Subcutaneous adipose tissue (tissue), 4 donors: ENCODE data around the gene KCNA10. TPM values are rescaled to one million over a fixed set of nuclear protein-coding genes. Genes with fewer than 3 reads are reported as not detected.

Source experiments
- total RNA-seq, 4 donors: library from RNA; depleted of rRNA; stranded (reverse); fragments of >200 nt; gene quantifications; one replicate each; pipeline ENCODE4 v1.1.0, GENCODE V29; 2016
- TF ChIP-seq, protein P1 (sequence below): fragments of 450-650 bp; IDR thresholded peaks from one replicate; pipeline ENCODE4 v1.5.1; 2016; ENCODE audit warnings: low read depth, mild to moderate bottlenecking, control low read depth, antibody characterized with exemption, moderate library complexity

KCNA10 gene
- not detected for total RNA-seq

DNA sequence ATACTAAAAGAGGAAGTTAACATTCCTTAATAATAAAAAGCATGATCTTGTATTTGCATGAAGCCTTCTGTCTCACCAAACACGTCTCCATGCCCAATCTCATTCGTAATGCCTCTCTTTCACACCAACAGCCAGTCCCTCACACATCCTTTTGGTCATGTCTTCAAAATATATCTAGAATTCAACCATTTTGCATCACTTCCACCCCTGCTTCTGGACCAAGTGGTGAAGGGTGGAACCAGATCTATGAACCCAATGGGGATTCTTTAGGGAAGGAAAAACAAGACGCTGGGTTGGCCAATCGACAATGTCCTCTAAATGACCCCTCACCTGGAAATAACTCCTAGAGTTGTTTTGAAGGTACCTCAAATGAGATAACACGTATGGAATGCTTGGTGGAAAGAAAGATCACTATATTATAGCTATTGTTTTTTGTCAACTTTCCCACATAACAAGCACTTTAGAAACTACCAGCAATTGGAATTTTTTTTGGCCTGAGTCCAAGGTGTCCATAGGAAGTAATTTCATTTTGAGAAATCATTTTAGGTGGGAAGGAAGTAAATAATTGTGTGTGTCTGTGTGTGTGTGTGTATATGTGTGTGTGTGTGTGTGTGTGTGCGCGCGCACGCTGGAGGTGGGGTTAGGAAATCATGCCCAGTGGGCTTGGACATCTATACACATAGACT lies at the start of gene KCNA10:
Gene KCNA10 (minus strand): TSS at position 51 of the 686 bp plus-strand sequence. CDS start 388 bp downstream, outside the sequence.
- TF ChIP-seq, protein P1, sequence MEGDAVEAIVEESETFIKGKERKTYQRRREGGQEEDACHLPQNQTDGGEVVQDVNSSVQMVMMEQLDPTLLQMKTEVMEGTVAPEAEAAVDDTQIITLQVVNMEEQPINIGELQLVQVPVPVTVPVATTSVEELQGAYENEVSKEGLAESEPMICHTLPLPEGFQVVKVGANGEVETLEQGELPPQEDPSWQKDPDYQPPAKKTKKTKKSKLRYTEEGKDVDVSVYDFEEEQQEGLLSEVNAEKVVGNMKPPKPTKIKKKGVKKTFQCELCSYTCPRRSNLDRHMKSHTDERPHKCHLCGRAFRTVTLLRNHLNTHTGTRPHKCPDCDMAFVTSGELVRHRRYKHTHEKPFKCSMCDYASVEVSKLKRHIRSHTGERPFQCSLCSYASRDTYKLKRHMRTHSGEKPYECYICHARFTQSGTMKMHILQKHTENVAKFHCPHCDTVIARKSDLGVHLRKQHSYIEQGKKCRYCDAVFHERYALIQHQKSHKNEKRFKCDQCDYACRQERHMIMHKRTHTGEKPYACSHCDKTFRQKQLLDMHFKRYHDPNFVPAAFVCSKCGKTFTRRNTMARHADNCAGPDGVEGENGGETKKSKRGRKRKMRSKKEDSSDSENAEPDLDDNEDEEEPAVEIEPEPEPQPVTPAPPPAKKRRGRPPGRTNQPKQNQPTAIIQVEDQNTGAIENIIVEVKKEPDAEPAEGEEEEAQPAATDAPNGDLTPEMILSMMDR: no peak

DNA sequence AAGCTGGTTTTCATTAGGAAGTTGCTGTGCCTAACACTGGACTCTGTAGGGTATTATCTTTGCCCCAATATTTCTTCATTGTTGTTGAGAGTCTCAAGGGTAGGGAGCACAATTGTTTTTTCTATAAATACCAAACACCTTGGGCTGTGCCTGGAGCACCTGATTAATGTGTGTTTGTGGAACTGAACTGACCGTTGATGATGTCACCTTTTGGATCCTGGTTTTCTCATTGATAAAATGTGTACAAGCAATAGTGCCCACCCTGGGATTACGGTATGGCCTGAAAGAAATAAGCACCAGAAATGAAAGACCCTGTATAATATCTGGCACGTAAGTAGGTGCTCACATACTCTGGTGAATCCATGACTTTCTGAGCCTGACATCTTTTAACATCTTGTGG lies 47.9 kb upstream of the KCNA10 start:
- TF ChIP-seq, protein P1: no peak

DNA sequence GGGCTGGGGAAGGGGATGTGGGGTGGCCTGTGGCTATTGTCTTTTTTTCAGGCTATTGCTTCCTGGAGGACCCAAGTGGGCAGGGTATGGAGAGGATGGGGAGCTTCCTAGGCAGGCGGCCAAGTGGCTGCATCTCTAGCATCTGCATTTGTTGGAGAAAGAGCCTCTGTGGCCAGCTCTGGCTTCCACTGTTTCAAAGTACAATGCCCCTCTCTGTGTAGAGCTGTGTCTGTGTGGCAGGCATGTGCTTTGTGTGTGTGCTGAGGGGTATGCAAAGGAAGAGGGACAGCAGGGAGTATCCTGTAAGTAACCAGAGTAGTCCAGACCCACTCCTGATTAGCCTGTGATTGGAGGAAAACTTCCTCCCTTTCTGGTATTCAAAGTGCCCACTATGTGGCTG lies 46.6 kb upstream of the KCNA10 start:
- TF ChIP-seq, protein P1: no peak

DNA sequence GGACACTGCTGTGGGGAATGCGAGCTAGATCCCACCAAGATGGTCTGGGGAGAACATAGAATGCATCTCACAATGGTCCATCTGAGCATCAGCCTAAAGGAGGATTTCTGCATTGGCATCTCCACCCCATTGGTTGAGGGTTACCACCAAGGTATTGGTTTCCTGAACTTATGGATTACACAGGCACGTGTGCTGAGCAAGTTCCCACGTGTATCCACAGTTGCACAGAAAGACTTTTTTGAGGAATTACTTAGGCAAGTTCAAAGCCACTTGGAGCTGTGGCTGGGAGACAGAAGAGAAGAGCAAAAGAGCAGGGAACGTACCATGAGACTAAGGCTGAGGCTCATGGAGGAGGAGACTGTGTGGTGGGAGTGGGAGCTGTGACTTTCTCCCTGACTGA lies 44.1 kb upstream of the KCNA10 start:
- TF ChIP-seq, protein P1: no peak

DNA sequence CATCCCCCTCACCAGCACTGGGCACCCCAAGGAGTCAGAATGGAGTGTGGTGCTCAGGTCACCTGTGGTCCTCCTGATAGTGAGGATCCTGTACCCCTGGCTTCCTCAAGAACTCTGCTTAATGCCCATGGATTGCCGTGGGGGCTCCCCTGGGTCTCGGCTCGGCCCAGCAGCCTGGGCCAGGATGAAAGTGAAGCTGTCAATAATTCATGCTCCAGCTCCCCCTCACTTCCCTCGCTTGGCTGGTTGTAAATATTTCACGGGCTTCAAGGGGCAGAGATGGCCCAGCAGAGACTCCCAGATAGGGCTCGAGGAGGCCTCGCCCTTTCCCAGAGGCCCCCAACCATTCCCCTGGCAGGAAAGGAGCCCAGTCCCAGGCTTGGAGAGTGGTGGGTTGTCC lies 42.6 kb upstream of the KCNA10 start:
- TF ChIP-seq, protein P1: no peak

DNA sequence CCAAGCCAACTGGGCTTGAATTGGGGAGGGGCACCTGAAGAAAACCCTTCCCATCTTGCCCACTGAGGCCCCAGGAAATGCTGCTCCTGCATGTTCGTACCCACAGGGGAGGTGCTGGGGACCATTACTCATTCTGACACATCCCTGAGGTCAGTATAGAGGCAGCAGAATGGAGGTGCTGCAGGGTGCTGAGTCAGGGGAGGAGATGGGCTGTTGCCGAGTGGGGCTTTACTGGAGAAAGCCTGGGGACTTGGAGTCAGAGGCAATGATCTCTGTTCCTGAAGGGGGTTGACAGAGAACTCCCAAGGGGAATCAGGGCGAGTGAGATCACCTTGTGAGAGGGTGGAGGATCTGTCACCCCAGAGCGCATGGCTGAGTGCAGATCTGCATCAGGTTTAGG lies 40.2 kb upstream of the KCNA10 start:
- TF ChIP-seq, protein P1: no peak

DNA sequence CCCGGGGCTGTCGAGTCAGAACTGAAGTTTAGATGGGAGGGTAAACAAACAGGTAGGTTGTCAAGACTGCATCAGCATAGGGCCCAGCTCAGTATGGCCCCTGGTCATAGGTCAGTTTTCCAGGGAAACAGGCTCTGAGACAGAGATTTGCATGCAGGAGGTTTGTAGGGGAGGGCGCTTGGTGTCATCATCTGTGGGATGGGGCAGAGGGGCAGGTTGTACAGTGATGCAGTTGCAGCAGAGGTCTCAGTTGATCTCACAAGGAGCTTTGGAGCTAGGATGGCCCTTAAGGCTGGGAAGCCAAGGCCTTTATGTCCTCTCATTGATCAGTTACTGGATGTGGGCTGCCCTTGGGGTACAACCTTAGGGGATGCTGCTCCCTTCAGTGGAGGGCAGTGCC lies 38.5 kb upstream of the KCNA10 start:
- TF ChIP-seq, protein P1: no peak
